GM12874 (cell line): ENCODE measurements around the gene UBD.

Experiments used
- CTCF ChIP-seq: IDR thresholded peaks from 2 replicates; pipeline ENCODE4 v1.5.1; 2011; ENCODE audit warnings: low read depth, mild to moderate bottlenecking, control low read depth, low read length, moderate library complexity; ENCODE audit not compliant: insufficient read depth

UBD gene

GRCh38 chr6:29559524-29560287, at the start of gene UBD:
UBD (minus strand) TSS chr6:29559732; CDS start chr6:29559701, 31 bp downstream.
- no peak for TF ChIP-seq CTCF

GRCh38 chr6:29608131-29608530, 48.6 kb upstream of the UBD start:
- TF ChIP-seq CTCF: no peak

- no peak for TF ChIP-seq CTCF
Observed at GRCh38 chr6:29603930-29604329, 44.4 kb upstream of the UBD start.

GRCh38 chr6:29603456-29603855, 43.9 kb upstream of the UBD start:
- TF ChIP-seq CTCF: no peak

- TF ChIP-seq CTCF: no peak
Observed at GRCh38 chr6:29602564-29603361, 43.2 kb upstream of the UBD start.

- no peak for TF ChIP-seq CTCF
Observed at GRCh38 chr6:29598172-29598747, 38.7 kb upstream of the UBD start.

- TF ChIP-seq CTCF: no peak
Observed at GRCh38 chr6:29597184-29597583, 37.7 kb upstream of the UBD start.
